T-helper 2 cell (primary cell): ENCODE data around the gene TTK.
"Not testable (repeated sequence)": the region's sequence is repeated elsewhere in the genome, so short reads cannot be mapped to it uniquely, and the experiment has no call there.

ENCODE experiments used
- DNase-seq, 5 experiments: peaks; one replicate each; pipeline versions ENCODE4 v3.0.0 to v3.0.0-alpha.2; 2012 to 2022

The TTK gene

GRCh38 chr6:80021591-80021990 is 17.1 kb downstream of the TTK start:
- DNase-seq = no peak

- DNase-seq = no peak
Measured at GRCh38 chr6:80022803-80023202, 18.4 kb downstream of the TTK start.

DNA sequence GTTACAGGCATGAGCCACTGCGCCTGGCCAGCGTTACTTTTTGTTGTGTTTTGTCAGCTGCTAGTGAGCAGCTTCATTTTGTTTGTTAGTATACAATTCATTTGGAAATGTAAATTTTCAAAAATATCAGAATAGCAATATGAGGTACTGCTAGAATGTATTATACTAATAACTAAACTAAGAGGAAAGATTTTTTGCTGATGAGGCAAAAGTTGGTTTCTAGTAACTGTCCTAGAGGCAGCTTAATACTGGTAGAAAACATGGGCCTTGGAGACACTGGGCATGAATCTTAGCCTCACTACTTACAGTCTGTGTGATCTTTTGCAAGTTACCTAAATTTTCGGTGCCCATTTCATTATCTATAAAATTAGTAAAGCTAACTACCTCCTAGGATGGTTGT is 24.1 kb downstream of the TTK start:
- DNase-seq = no peak

GRCh38 chr6:80029470-80029869 is 25.0 kb downstream of the TTK start:
- DNase-seq = no peak

- not testable (repeated sequence) for DNase-seq
Measured at GRCh38 chr6:80048220-80048619, 43.8 kb downstream of the TTK start.

DNA sequence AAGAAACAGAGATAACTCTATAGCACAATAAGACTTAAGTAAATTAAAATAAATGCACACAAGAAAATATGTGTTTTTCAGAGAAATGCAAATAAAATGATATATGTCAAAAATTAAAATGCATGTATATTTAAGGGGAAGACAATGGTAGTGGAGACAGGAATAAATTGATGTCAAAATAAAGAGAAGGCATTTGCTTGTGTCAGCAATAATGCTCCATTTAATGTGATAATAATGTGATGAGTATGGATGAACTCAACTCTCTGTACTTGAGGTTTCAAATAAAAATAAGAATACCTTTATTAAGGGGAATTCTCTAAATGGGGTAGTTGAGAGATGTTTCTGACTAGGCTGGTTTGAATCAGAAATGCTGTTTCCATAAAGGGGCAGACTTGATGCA is 56.3 kb downstream of the TTK start:
- no peak for DNase-seq

DNA sequence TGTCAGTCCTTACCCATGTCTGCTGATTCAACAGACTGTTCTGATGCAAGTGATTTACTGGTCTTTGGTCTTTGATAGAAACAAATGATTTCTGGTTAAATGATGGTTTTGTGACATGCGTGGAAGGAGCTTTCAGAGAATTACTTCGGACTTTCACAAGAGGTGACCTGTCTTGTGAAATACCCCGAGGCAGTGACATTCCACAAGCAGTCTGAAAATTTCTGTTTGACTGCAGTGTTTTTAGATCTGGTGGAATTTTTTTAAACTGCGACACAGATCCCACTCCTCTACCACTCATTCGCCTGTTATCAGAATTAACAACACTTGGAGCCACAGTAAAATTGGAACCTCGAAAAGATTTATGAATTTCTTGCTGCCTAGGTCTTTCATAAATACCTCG is 63.7 kb downstream of the TTK start:
- DNase-seq = not testable (repeated sequence)

DNA sequence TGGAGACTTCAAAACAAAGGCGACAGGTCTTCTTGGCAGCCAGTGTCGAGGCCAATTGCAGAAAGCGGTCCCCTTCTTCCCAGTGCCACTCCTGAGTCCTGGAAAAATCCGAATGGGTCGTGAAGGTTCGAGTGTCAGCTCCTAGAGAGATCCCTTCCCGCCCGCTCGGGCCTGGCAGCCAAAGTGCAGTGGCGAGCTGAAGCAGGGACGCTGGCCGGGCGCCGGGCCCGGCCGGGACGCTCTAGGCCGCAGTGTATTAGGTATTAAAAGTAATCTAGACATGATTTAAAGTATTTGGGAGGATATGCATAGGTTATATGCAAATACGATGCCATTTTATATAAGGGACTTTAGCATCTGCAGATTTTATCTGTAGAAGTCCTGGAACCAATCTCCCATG is 66.0 kb downstream of the TTK start:
- not testable (repeated sequence) for DNase-seq

DNA sequence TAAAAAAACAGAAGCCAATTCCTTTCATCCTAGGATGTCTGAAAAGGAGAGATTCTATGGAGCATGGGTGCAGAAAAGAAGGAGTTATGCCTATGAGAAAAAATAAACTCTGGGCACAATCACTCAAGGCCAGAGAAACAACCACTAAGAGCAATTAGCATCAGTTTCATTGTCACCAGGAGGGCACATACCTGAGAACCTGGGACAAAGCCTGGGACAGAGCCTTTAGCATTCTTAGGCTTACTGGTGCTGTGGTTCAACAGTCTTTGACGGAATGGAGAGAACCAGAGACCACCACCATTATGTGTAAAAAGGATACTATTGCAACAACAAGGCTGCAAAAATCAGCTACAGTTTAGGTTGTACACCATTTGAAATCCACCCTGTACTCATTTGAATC is 72.6 kb downstream of the TTK start:
- no peak for DNase-seq

DNA sequence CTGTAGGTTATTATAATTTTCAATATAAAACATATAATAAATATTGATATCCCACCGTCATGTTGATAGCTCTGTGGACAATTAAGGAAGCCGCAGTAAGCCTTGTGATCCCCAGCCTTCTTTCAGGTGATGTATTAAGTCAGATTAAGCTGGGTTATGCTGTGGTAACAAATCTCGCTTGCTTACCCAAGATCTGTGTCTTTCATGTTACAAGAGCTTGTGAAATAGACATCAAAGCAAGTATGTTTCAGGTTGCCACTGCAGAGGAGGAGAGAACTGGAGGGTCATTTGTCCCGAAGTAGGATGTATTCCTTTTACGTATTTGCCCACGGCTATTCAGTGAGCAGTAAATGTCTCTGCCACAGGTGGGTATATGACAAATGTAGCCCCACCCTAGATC is 84.2 kb downstream of the TTK start:
- no peak for DNase-seq

- no peak for DNase-seq
Measured at GRCh38 chr6:80091506-80091905, 87.1 kb downstream of the TTK start.
